ACC112 (cell line): ENCODE results near the gene ST6GALNAC4.

Experiments used
- H2AFZ ChIP-seq: fragments of 200-600 bp; sonication (generic); one replicate; pipeline ENCODE4 v1.6.0; 2017; ENCODE audit warnings: antibody characterized with exemption, low read length; ENCODE audit not compliant: unreplicated experiment
- H3K27ac ChIP-seq: fragments of 200-600 bp; sonication (generic); 2 replicates; pipeline ENCODE4 v1.5.1; 2014; ENCODE audit warnings: low read depth, mild to moderate bottlenecking, antibody characterized with exemption, low read length, moderate library complexity
- H3K27me3 ChIP-seq: fragments of 200-600 bp; sonication (generic); 2 replicates; pipeline ENCODE4 v1.6.1; 2014; ENCODE audit warnings: mild to moderate bottlenecking, antibody characterized with exemption, low read length, moderate library complexity, mixed read lengths; ENCODE audit not compliant: insufficient read depth
- H3K36me3 ChIP-seq: fragments of 200-600 bp; sonication (generic); 2 replicates; pipeline ENCODE4 v1.6.1; 2016; ENCODE audit warnings: mild to moderate bottlenecking, antibody characterized with exemption, low read length, moderate library complexity, mixed read lengths; ENCODE audit not compliant: insufficient read depth
- H3K4me1 ChIP-seq: fragments of 200-600 bp; sonication (generic); one replicate; pipeline ENCODE4 v1.6.1; 2016; ENCODE audit warnings: low read length, mixed read lengths; ENCODE audit not compliant: insufficient read depth, unreplicated experiment, control insufficient read depth
- H3K4me3 ChIP-seq: fragments of 200-600 bp; sonication (generic); 2 replicates; pipeline ENCODE4 v1.5.1; 2014; ENCODE audit warnings: mild to moderate bottlenecking, low read depth, low read length
- H3K79me2 ChIP-seq: fragments of 200-600 bp; sonication (generic); one replicate; pipeline ENCODE4 v1.6.0; 2016; ENCODE audit warnings: low read length; ENCODE audit not compliant: control insufficient read depth, unreplicated experiment, insufficient read depth

ST6GALNAC4 gene

GRCh38 chr9:127916720-127917581 is at the start of gene ST6GALNAC4:
ST6GALNAC4 (minus strand) TSS chr9:127917041; CDS start chr9:127916419, 622 bp downstream.
- Histone ChIP-seq H3K36me3 (no peaks in the 10 kb centered on the region), H2AFZ (peak within 1 kb of the TSS; percentile 11), H3K79me2 (peaks cover 23% of the 10 kb centered on the region), H3K4me1 (peaks cover 48% of the 10 kb centered on the region), H3K27ac (peak within 1 kb of the TSS; percentile 95), H3K27me3 (no peaks in the 10 kb centered on the region), H3K4me3 (peak within 1 kb of the TSS; percentile 81)

- Histone ChIP-seq H3K4me3 (0 out of 2 replicates have a peak overlapping the region, but pooled peaks have one; percentile 6), H3K36me3 (no peaks in the 10 kb centered on the region), H3K4me1 (peaks cover 63% of the 10 kb centered on the region), H3K79me2 (peaks cover 27% of the 10 kb centered on the region), H2AFZ (no peak overlapping the region), H3K27me3 (no peaks in the 10 kb centered on the region), H3K27ac (peak overlapping the region; percentile 72)
These were observed 49.1 kb upstream of the ST6GALNAC4 start for GRCh38 chr9:127965953-127966352.

GRCh38 chr9:127963359-127964064 is 46.7 kb upstream of the ST6GALNAC4 start:
- Histone ChIP-seq H3K27me3 (no peaks in the 10 kb centered on the region), H3K4me1 (peaks cover 50% of the 10 kb centered on the region), H3K27ac (no peak overlapping the region)

GRCh38 chr9:127963041-127963358 is 46.2 kb upstream of the ST6GALNAC4 start:
- Histone ChIP-seq H3K36me3 (no peaks in the 10 kb centered on the region), H2AFZ (no peak overlapping the region), H3K27ac (no peak overlapping the region), H3K79me2 (peaks cover 23% of the 10 kb centered on the region), H3K4me1 (peaks cover 45% of the 10 kb centered on the region), H3K27me3 (no peaks in the 10 kb centered on the region), H3K4me3 (no peak overlapping the region)

More at GRCh38 chr9:127963359-127964064, 46.7 kb upstream of the ST6GALNAC4 start:
- peaks cover 27% of the 10 kb centered on the region for H3K79me2 ChIP-seq
- H2AFZ ChIP-seq = no peak overlapping the region
- no peaks in the 10 kb centered on the region for H3K36me3 ChIP-seq
- H3K4me3 ChIP-seq = no peak overlapping the region

- H2AFZ ChIP-seq = no peak overlapping the region
- no peak overlapping the region for H3K27ac ChIP-seq
- H3K79me2 ChIP-seq = peaks cover 18% of the 10 kb centered on the region
- H3K4me1 ChIP-seq = peaks cover 38% of the 10 kb centered on the region
- no peak overlapping the region for H3K4me3 ChIP-seq
- H3K27me3 ChIP-seq = no peaks in the 10 kb centered on the region
- H3K36me3 ChIP-seq = no peaks in the 10 kb centered on the region
These were observed 45.4 kb upstream of the ST6GALNAC4 start for GRCh38 chr9:127962278-127962677.

- Histone ChIP-seq H3K4me1 (peaks cover 32% of the 10 kb centered on the region), H2AFZ (no peak overlapping the region), H3K27ac (no peak overlapping the region), H3K27me3 (no peaks in the 10 kb centered on the region), H3K36me3 (no peaks in the 10 kb centered on the region), H3K4me3 (no peak overlapping the region), H3K79me2 (peaks cover 13% of the 10 kb centered on the region)
These were observed 44.8 kb upstream of the ST6GALNAC4 start for GRCh38 chr9:127961613-127962155.

GRCh38 chr9:127961155-127961490 is 44.3 kb upstream of the ST6GALNAC4 start:
- H2AFZ ChIP-seq = no peak overlapping the region
- peaks cover 10% of the 10 kb centered on the region for H3K79me2 ChIP-seq
- H3K27me3 ChIP-seq = no peaks in the 10 kb centered on the region
- H3K36me3 ChIP-seq = no peaks in the 10 kb centered on the region
- H3K4me3 ChIP-seq = no peak overlapping the region
- H3K4me1 ChIP-seq = peaks cover 26% of the 10 kb centered on the region
- no peak overlapping the region for H3K27ac ChIP-seq

- Histone ChIP-seq H2AFZ (no peak overlapping the region), H3K27ac (no peak overlapping the region), H3K4me3 (no peak overlapping the region), H3K4me1 (peaks cover 26% of the 10 kb centered on the region), H3K36me3 (no peaks in the 10 kb centered on the region), H3K27me3 (no peaks in the 10 kb centered on the region), H3K79me2 (peaks cover 10% of the 10 kb centered on the region)
These were observed 43.7 kb upstream of the ST6GALNAC4 start for GRCh38 chr9:127960410-127961154.

GRCh38 chr9:127959841-127960409 is 43.1 kb upstream of the ST6GALNAC4 start:
- peaks cover 6% of the 10 kb centered on the region for H3K79me2 ChIP-seq
- peaks cover 26% of the 10 kb centered on the region for H3K4me1 ChIP-seq
- no peaks in the 10 kb centered on the region for H3K27me3 ChIP-seq
- no peak overlapping the region for H3K27ac ChIP-seq
- H3K4me3 ChIP-seq = no peak overlapping the region
- no peak overlapping the region for H2AFZ ChIP-seq
- no peaks in the 10 kb centered on the region for H3K36me3 ChIP-seq

GRCh38 chr9:127959398-127959797 is 42.6 kb upstream of the ST6GALNAC4 start:
- H3K27me3 ChIP-seq = no peaks in the 10 kb centered on the region
- no peak overlapping the region for H2AFZ ChIP-seq
- H3K36me3 ChIP-seq = no peaks in the 10 kb centered on the region
- no peak overlapping the region for H3K4me3 ChIP-seq
- peaks cover 27% of the 10 kb centered on the region for H3K4me1 ChIP-seq
- peaks cover 4% of the 10 kb centered on the region for H3K79me2 ChIP-seq
- H3K27ac ChIP-seq = no peak overlapping the region
